ENCODE results near the gene TMEM121.

TMEM121 gene

DNA sequence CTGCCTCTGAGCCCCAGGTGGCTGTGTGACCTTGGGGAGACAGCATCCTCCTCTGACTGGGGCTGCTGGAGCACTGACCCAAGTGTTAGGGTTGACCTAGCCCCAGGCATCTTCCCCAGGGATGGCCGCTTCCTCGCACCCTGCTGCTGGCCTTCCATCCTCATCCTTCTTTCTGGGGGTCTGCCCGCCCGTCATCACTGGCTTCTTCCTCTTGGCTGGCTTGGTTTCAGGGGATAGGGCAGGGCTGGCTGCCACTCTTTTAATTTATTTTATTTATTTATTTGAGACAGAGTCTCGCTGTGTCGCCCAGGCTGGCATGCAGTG lies 31.8 kb upstream of the TMEM121 start:
- DNase-seq = no peak
- intact Hi-C loops (cut with DNase I; ENCODE audit: low total_unique reads) = loop anchor here (5.0 to 10.0 kb wide), 3 partner anchors 33 to 510 kb away; partner anchors contain the start of genes BRF1, CLBA1 and TMEM121
- TF ChIP-seq, protein P1, sequence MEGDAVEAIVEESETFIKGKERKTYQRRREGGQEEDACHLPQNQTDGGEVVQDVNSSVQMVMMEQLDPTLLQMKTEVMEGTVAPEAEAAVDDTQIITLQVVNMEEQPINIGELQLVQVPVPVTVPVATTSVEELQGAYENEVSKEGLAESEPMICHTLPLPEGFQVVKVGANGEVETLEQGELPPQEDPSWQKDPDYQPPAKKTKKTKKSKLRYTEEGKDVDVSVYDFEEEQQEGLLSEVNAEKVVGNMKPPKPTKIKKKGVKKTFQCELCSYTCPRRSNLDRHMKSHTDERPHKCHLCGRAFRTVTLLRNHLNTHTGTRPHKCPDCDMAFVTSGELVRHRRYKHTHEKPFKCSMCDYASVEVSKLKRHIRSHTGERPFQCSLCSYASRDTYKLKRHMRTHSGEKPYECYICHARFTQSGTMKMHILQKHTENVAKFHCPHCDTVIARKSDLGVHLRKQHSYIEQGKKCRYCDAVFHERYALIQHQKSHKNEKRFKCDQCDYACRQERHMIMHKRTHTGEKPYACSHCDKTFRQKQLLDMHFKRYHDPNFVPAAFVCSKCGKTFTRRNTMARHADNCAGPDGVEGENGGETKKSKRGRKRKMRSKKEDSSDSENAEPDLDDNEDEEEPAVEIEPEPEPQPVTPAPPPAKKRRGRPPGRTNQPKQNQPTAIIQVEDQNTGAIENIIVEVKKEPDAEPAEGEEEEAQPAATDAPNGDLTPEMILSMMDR (IDR thresholded peaks at IDR 0.05) = no peak
- Histone ChIP-seq H3K27ac (no peak overlapping the region), H3K36me3 (peaks cover 9 to 32% (median 10%) of the 10 kb centered on the region in 3 donors), H3K9me3 (no peaks in the 10 kb centered on the region), H3K27me3 (no peaks in the 10 kb centered on the region), H3K4me3 (no peak overlapping the region), H3K4me1 (peaks cover 0 to 34% (median 14%) of the 10 kb centered on the region in 4 donors)

DNA sequence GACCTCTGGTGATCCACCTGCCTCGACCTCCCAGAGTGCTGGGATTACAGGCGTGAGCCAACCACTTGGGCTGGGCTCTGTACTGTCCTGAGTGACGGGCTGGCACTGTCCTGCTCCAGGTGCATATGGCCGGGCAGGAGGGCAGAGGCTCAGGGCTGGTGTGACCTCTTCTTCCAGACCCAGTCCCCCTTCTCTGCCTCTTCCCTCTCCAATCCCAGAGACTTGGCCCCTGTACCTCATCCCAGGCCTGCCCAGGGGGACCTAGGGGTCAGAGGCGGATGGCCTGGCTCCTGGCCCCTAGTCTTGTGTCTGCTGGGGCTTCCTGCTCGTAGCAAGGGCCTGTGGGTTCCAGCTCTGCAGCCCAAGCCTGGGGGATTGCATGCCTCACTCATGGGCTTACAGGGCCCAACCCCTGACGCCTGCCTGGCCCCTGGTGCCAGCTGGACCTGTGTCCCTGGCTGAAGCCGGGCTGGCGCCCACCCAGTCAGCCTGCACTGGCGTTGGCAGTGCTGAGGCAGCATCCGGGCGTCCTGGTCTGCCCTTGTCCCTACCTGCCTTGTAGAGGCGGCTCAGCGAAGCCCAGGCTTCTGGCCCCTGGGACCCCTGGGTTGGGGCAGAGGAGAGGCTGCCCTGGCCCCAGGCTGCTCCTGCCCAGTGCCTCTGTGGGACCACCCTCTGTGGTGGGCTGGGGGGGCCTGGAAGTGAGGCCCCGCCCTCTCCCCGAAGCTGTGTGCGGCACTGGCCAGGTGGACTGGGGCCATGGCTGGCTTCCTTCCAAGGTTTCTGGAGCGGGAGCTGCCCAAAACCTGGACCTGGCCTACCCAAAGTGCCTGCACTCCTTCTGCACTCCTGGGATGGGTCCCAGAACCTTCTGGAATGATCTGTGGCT lies 31.0 kb upstream of the TMEM121 start:
- no peaks in the 10 kb centered on the region for H3K27me3 ChIP-seq
- TF ChIP-seq, protein P1 (IDR thresholded peaks at IDR 0.05) = no peak
- intact Hi-C loops (cut with DNase I; ENCODE audit: low total_unique reads) = loop anchor here (10.0 kb wide), 2 partner anchors 191 to 511 kb away; partner anchors contain the start of genes BRF1 and CLBA1
- no peak overlapping the region for H3K4me3 ChIP-seq
- H3K4me1 ChIP-seq = peaks cover 0 to 28% (median 10%) of the 10 kb centered on the region in 4 donors
- H3K36me3 ChIP-seq = peaks cover 10 to 33% (median 16%) of the 10 kb centered on the region in 3 donors
- no peaks in the 10 kb centered on the region for H3K9me3 ChIP-seq
- H3K27ac ChIP-seq = no peak overlapping the region
- peak in 1 of 2 donors; percentile 69 for DNase-seq

DNA sequence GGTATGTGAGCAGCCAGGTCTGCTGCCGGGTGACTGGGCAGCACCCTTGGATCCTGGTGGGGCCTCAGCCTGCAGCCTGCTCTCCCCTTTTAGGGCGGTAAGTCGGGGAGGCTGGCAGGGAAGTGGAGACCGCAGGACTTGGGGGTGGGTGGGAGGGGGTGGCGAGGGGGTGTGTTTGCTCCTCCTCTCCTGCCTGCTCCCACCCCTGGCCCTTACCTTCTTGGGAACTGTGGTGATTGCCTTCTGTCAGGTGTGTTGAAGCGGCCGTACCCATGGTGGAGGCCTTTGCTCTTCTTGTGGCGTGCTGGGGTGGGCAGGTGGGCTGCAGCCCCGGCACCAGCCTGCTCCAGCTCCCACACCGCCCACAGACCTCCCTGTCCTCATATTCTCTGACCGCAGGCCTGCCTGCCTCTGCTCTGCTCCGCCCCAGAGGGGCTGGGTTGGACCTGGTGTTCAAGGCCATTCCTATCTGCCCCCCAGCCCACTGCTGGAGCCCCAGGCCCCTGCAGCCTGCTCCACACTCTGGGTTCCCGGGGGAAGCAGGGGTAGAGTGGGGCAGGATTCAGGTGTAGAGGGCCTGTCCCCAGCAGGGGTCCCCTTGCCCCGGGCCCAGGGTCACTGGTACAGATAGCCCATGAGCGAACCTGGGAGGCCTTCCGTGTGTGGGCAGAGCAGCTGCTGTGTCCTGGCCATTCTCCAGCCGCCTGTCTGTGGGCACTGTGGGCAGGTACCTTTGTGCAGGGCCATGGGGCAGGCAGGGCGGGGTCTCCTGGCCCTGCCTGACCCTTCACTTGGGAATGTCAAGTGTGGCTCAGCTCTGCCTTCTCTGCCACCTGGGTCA lies 30.2 kb upstream of the TMEM121 start:
- no peaks in the 10 kb centered on the region for H3K27me3 ChIP-seq
- no peak overlapping the region for H3K4me3 ChIP-seq
- no peak overlapping the region for H3K27ac ChIP-seq
- intact Hi-C loops (cut with DNase I; ENCODE audit: low total_unique reads) = loop anchor here (10.0 kb wide), 2 partner anchors 191 to 511 kb away; partner anchors contain the start of genes BRF1 and CLBA1
- TF ChIP-seq, protein P1 (IDR thresholded peaks at IDR 0.05) = no peak
- peaks cover 10 to 33% (median 16%) of the 10 kb centered on the region in 3 donors for H3K36me3 ChIP-seq
- H3K4me1 ChIP-seq = peaks cover 0 to 27% (median 10%) of the 10 kb centered on the region in 4 donors
- H3K9me3 ChIP-seq = no peaks in the 10 kb centered on the region
- peak in 1 of 2 donors; percentile 60 for DNase-seq

DNA sequence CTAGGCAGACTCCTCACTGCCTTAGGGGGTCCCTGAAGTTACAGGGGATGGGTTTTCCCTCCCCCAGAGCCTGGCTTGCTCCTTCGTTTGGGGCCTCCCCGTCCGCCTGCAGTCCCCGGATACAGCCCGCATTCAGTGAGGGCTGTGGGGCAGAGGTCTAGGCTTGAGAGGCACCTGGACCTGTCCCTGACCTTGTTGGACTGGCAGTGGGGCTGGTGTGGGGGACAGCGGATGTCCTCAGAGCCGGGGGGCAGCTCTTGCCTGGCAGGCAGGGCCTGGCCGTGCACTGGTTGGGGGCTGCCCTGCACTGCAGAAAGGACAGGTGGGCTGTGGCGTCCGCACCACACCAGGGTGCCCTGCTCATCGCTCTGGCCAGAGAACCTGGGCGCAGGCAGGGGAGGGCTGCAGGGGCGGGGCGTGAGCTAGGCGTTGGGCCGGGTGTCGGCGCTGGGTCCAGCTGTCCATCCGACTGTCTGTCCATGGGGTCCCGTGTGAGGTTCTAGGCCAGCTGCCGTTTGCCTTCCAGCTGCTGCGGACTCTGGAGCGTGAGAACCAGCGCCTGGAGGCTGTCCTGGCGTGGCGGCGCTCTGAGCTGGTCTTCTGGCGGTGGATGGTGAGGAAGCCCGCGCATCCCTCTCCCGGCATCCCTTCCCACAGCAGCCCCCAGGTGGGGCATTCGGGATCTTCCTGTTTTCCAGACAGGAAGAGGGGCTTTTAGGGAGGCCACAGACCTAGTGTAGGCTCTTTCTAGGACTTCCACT lies 29.4 kb upstream of the TMEM121 start:
- no peaks in the 10 kb centered on the region for H3K27me3 ChIP-seq
- H3K4me3 ChIP-seq = no peak overlapping the region
- H3K27ac ChIP-seq = no peak overlapping the region
- H3K4me1 ChIP-seq = peaks cover 0 to 19% (median 3%) of the 10 kb centered on the region in 4 donors
- TF ChIP-seq, protein P1 (IDR thresholded peaks at IDR 0.05) = no peak
- H3K9me3 ChIP-seq = no peaks in the 10 kb centered on the region
- peak in 1 of 2 donors; percentile 62 for DNase-seq
- H3K36me3 ChIP-seq = peaks cover 10 to 33% (median 16%) of the 10 kb centered on the region in 3 donors
- intact Hi-C loops (cut with DNase I; ENCODE audit: low total_unique reads) = loop anchor here (10.0 kb wide), 2 partner anchors 192 to 512 kb away; partner anchors contain the start of genes BRF1 and CLBA1

Data from tibial artery (tissue), 4 donors.